Bronchial epithelial cell (primary cell): ENCODE measurements around the gene CRELD2. TPM values are rescaled to one million over a fixed set of nuclear protein-coding genes. Genes with fewer than 3 reads are reported as not detected.

Experiments used
- DNase-seq: peaks from one replicate; pipeline ENCODE4 v3.0.0-alpha.2; 2010; ENCODE audit warnings: low read depth
- FAIRE-seq: peaks from 2 replicates; lab custom pipeline; 2011; peaks lifted over from hg19 to GRCh38; lab: Jason Lieb, UNC
- H3K27me3 ChIP-seq: 2 replicates; pipeline ENCODE4 v1.5.1; 2011; ENCODE audit warnings: low read length; ENCODE audit not compliant: control insufficient read depth, insufficient read depth
- H3K36me3 ChIP-seq: 2 replicates; pipeline ENCODE4 v1.5.1; 2011; ENCODE audit warnings: low read length; ENCODE audit not compliant: control insufficient read depth, insufficient read depth
- H3K4me3 ChIP-seq: 2 replicates; pipeline ENCODE4 v1.5.1; 2011; ENCODE audit warnings: mild to moderate bottlenecking, low read depth, low read length, control low read depth
- total RNA-seq: library from RNA; depleted of rRNA; stranded (reverse); fragments of >200 nt; gene quantifications from 2 replicates; pipeline ENCODE4 v1.2.1, GENCODE V29; 2014
- TF ChIP-seq, protein P1 (sequence below): IDR thresholded peaks from 2 replicates; pipeline ENCODE4 v1.5.1; 2011; ENCODE audit warnings: mild to moderate bottlenecking, moderate library complexity, low read length, control low read depth, inconsistent platforms; ENCODE audit not compliant: insufficient read depth, severe bottlenecking

The CRELD2 gene
- total RNA-seq, 1 donor from 2014 or later, result 57.4 TPM

- peaks cover 17% of the 10 kb centered on the region for H3K36me3 ChIP-seq
- TF ChIP-seq, protein P1, sequence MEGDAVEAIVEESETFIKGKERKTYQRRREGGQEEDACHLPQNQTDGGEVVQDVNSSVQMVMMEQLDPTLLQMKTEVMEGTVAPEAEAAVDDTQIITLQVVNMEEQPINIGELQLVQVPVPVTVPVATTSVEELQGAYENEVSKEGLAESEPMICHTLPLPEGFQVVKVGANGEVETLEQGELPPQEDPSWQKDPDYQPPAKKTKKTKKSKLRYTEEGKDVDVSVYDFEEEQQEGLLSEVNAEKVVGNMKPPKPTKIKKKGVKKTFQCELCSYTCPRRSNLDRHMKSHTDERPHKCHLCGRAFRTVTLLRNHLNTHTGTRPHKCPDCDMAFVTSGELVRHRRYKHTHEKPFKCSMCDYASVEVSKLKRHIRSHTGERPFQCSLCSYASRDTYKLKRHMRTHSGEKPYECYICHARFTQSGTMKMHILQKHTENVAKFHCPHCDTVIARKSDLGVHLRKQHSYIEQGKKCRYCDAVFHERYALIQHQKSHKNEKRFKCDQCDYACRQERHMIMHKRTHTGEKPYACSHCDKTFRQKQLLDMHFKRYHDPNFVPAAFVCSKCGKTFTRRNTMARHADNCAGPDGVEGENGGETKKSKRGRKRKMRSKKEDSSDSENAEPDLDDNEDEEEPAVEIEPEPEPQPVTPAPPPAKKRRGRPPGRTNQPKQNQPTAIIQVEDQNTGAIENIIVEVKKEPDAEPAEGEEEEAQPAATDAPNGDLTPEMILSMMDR, result no peak
Measured at GRCh38 chr22:49906071-49906798, 12.2 kb upstream of the CRELD2 start.

DNA sequence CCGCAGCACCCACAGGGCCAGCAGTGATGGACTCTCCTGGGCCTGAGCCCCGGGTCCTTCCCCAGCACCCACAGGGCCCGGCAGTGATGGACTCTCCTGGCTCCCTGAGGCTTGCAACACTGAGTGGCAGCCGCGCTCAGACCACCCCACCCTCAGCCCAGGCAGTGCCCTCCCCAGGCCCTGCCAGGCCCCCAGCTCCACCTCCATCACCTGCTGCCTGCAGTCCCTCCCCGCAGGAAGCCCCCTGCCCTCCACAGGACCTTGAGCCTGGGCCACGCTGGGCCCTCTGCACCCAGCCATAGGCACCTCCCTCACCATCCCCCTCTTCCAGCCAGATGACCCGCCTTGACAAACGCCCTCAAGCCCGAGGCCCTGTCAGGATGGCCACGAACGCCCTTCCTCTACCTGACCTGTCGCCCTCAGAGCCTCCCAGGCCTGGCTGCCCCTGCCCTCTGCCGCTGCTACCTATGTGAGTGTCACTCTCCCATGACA lies 11.6 kb upstream of the CRELD2 start:
- DNase-seq (no peak), FAIRE-seq (no peak)
- Histone ChIP-seq H3K27me3 (no peaks in the 10 kb centered on the region), H3K4me3 (no peak overlapping the region), H3K36me3 (peaks cover 17% of the 10 kb centered on the region)
- TF ChIP-seq, protein P1, result no peak

More at GRCh38 chr22:49906071-49906798, 12.2 kb upstream of the CRELD2 start:
- Histone ChIP-seq H3K27me3 (no peaks in the 10 kb centered on the region), H3K4me3 (no peak overlapping the region)
- DNase-seq, result no peak
- no peak for FAIRE-seq

DNA sequence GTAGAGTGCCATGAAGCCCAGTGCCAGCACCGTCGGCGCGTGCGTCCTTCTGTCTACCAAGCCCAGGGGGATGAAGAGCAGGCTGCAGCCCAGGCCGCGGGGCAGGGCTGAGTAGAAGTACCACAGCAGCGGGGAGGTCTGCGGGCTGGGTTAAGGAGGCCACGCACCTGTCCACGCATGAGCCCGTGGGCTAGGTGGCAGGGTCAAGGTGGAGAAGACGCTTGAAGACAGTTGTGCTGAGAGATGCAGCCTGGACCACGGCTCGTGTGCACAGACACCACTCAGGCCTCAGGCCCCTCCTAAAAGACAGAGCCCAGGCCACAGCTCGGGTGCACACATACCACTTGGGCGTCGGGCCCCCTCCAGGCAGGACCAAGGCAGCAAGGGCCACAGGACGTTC lies 10.6 kb upstream of the CRELD2 start:
- Histone ChIP-seq H3K4me3 (no peak overlapping the region), H3K27me3 (no peaks in the 10 kb centered on the region), H3K36me3 (peaks cover 20% of the 10 kb centered on the region)
- FAIRE-seq (no peak), DNase-seq (no peak)
- TF ChIP-seq, protein P1, result no peak

DNA sequence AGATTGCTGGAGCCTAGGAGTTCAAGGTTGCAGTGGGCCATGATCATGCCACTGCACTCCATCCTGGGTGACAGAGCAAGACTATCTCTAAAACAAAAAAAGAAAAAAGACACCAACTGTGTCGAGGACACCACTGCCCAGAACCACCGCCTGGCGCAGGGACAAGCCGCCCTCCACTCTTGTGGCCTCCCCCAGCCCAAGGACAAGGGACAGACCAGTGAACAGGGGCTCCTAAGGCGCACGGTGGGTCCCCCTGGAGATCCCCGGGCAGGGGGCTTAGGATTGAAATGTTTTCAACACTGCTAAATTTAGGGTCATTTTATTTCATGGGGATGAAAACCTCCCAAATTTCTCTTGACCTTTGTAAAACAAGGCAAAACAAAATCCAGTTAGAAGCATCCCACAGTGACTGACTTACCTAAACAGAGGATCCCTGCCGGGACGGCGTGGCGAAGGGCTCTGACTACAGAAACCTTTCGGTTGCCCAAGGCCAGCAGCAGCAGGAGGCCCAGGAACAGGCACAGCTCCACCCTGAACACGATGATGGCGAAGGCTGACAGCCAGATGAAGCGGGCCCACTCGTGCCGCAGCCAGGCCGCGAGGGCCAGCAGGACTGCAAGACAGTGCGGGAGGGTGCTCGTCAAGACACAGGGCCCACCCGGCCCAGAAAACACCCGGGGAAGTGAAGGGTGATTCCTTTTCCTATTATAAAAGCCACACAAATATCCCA lies 8.8 kb upstream of the CRELD2 start:
- no peak overlapping the region for H3K4me3 ChIP-seq
- DNase-seq, result no peak
- FAIRE-seq, result no peak
- H3K36me3 ChIP-seq, result peaks cover 18% of the 10 kb centered on the region
- H3K27me3 ChIP-seq, result no peaks in the 10 kb centered on the region
- TF ChIP-seq, protein P1, result no peak

DNA sequence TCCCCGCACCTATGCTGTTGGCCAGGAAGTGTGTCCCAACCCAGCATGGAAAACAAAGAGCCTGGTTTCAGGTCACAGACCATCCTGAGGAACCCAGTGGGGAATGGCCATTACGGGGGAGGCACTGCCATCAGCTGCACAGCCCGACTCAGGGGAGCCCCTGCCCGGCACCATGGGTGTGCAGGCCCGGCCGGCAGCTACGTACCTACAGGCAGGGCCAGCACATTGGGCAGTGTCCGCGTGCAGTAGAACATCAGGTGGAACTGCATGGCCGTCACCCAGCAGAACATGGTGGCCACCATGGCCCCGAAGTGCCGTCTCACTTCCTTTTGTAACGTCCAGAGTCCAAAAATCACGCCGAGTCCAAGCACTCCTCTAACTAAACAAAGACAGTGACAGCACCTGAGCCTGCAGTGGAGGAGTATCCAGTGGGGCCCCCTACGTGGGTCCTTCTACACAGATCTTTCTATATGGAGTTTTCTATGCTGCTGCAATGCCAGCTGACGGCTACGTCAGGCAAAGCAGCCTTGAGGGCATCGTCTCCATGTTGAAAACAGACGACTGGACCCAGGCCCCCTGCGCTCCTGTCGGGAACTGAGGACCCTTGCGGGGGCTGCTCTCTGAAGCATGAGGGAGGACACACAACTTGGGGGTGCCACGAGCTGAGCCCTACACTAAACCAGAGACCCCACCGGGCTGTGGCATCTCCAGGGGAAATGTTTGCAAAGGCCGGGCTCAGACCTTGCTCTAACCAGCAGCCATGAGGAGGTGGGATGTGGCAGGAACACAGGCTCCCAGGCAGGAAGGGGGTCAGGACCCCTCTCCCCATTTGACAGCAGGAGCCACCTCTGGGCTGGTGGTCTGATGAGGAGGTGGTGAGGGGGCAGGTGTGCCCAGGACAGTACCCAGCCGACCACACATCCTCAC lies 7.9 kb upstream of the CRELD2 start:
- Histone ChIP-seq H3K27me3 (no peaks in the 10 kb centered on the region), H3K4me3 (no peak overlapping the region), H3K36me3 (peaks cover 18% of the 10 kb centered on the region)
- FAIRE-seq, result no peak
- DNase-seq, result no peak
- TF ChIP-seq, protein P1, result no peak
